Mucosa of gallbladder (tissue), 1 donor: Measurements from ENCODE around the gene NCKIPSD. TPM values are rescaled to one million over a fixed set of nuclear protein-coding genes. Genes with fewer than 3 reads are reported as not detected.
"Not testable (repeated sequence)": the region's sequence is repeated elsewhere in the genome, so short reads cannot be mapped to it uniquely, and the experiment has no call there.

ENCODE experiments used
- DNase-seq: peaks from one replicate; pipeline ENCODE4 v3.0.0-alpha.2; 2020; ENCODE audit warnings: low spot score
- total RNA-seq: library from RNA; stranded (reverse); gene quantifications from one replicate; pipeline ENCODE4 v1.2.1, GENCODE V29; 2021
- donor health status: DM: no; HTN: no; CAD: no.

The NCKIPSD gene
- total RNA-seq = 42.3 TPM

- peak; percentile 91 for DNase-seq
These were observed at the start of gene NCKIPSD for GRCh38 chr3:48685603-48686511. Gene NCKIPSD (minus strand): TSS chr3:48685915. CDS start chr3:48685807, 108 bp downstream.

GRCh38 chr3:48735075-48735767, 49.5 kb upstream of the NCKIPSD start:
- DNase-seq = not testable (repeated sequence)

- DNase-seq = not testable (repeated sequence)
These were observed 48.8 kb upstream of the NCKIPSD start for GRCh38 chr3:48734541-48734940.

- DNase-seq = not testable (repeated sequence)
These were observed 48.2 kb upstream of the NCKIPSD start for GRCh38 chr3:48733752-48734518.

- no peak for DNase-seq
These were observed 41.8 kb upstream of the NCKIPSD start for GRCh38 chr3:48727511-48727910.

- not testable (repeated sequence) for DNase-seq
These were observed 39.6 kb upstream of the NCKIPSD start for GRCh38 chr3:48725185-48725855.

- DNase-seq = no peak
These were observed 38.0 kb upstream of the NCKIPSD start for GRCh38 chr3:48723725-48724124.

- DNase-seq = not testable (repeated sequence)
These were observed 37.6 kb upstream of the NCKIPSD start for GRCh38 chr3:48723293-48723692.

GRCh38 chr3:48716982-48717746, 31.4 kb upstream of the NCKIPSD start, which contains the start of gene IP6K2:
Gene IP6K2 (minus strand): TSS chr3:48717221. CDS start chr3:48695291, 21,930 bp downstream.
- peak; percentile 99 for DNase-seq

GRCh38 chr3:48716508-48716981, 30.8 kb upstream of the NCKIPSD start:
- DNase-seq = no peak

- DNase-seq = no peak
These were observed 29.6 kb upstream of the NCKIPSD start for GRCh38 chr3:48715174-48715800.

- no peak for DNase-seq
These were observed 26.0 kb upstream of the NCKIPSD start for GRCh38 chr3:48711727-48712126.

- DNase-seq = no peak
These were observed 23.3 kb upstream of the NCKIPSD start for GRCh38 chr3:48709051-48709461.

GRCh38 chr3:48708481-48708889, 22.8 kb upstream of the NCKIPSD start:
- DNase-seq = no peak

- no peak for DNase-seq
These were observed 21.4 kb upstream of the NCKIPSD start for GRCh38 chr3:48707157-48707556.

GRCh38 chr3:48702320-48702920, 16.7 kb upstream of the NCKIPSD start:
- DNase-seq = no peak

GRCh38 chr3:48700731-48701405, 15.2 kb upstream of the NCKIPSD start:
- DNase-seq = no peak

GRCh38 chr3:48698891-48699290, 13.2 kb upstream of the NCKIPSD start:
- no peak for DNase-seq

GRCh38 chr3:48697952-48698351, 12.2 kb upstream of the NCKIPSD start:
- DNase-seq = no peak
